ENCODE data around the gene CMPK2. TPM values are rescaled to one million over a fixed set of nuclear protein-coding genes. Genes with fewer than 3 reads are reported as not detected.

CMPK2 gene
- total and polyA plus RNA-seq, 3 experiments from 2014 or later, result 0.62 to 10.9 (median 1.1) TPM

DNA sequence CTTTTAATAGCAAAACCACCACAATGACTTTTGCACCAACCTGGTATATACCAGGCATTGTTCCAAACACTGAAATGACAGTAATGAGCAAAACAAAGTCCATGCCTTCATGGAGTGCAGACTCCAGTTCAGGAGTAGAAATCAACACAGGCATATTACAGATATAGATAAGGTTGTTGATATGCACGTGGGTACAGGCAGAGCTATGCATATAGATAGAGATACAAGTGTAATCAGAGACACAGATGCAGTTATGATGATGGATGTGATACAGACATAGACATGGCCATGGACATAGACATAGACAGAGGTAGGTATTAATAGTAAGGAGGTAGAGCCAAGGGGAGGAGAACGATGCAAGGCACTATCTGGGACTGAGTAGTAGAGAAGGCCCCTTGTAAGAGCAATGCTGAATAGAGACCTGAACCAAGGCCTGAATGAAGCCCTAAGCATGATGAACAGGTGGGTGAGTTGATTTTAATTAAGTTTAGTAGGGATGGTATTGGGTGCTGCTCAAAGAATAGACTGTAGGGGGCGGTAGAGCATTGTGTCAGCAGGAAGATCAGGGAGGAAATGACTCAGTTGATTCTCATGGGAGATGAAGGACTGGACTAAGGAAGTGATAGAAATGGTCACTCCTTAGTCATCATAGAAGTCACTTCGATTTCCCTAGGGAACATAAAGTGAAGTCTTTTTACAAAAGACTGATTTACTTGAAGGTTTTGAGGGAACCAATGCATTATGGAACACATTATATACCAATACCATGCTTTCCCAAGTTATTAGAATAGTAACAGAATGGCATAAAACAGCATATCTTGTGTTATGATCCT, 39.4 kb downstream of the CMPK2 start:
- no peak overlapping the region for H3K27ac ChIP-seq (ENCODE audit: low read depth, low read length)
- H3K36me3 ChIP-seq (ENCODE audit: insufficient read depth, low read length), result no peaks in the 10 kb centered on the region
- H3K4me1 Mint-ChIP-seq, result peaks cover 5 to 10% (median 6%) of the 10 kb centered on the region in 3 donors
- peaks cover 0 to 5% of the 10 kb centered on the region in 2 donors for H3K27me3 Mint-ChIP-seq
- H3K36me3 Mint-ChIP-seq, result peaks cover 0 to 15% (median 1%) of the 10 kb centered on the region in 3 donors
- peak; percentile 22 to 56 (median 28) for DNase-seq
- no peaks in the 10 kb centered on the region for H3K4me1 ChIP-seq (ENCODE audit: insufficient read depth, low read length)
- H3K4me3 ChIP-seq (ENCODE audit: low read length), result no peak overlapping the region
- H3K9me3 Mint-ChIP-seq, result peaks cover 7 to 15% (median 15%) of the 10 kb centered on the region in 5 donors
- ChIA-PET POLR2A (no interaction called here), CTCF (interaction anchor here (1.9 kb wide), 1 partner anchor 39 kb away, joined by 7 read pairs; the partner anchor contains the start of gene CMPK2)
- no peaks in the 10 kb centered on the region for H3K27me3 ChIP-seq (ENCODE audit: insufficient read depth, low read length, poor library complexity, severe bottlenecking)
- no peaks in the 10 kb centered on the region for H3K9me3 ChIP-seq (ENCODE audit: low read length)
- no peak overlapping the region for H3K4me3 Mint-ChIP-seq
- no peak overlapping the region for H3K27ac Mint-ChIP-seq

DNA sequence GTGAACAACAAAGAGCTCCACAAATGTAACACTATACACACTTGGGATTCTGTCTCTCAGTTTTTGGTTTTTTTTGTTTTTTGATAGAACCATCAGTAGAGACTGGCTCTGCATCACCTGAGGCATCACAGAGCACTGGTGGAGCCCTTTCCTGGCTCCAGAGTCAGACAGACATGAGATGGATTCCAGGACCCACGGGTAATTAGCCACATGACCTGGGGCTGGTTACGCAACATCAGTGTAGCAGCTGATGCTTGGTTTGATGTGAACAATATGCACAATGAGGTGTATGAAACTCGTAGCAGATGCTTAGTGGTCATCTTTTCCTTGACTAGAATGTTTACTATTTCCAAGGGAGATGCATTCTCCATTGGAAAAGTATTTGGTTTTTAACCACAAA, 40.7 kb downstream of the CMPK2 start:
- no peak overlapping the region for H3K4me3 Mint-ChIP-seq
- H3K36me3 ChIP-seq (ENCODE audit: insufficient read depth, low read length), result no peaks in the 10 kb centered on the region
- no peak overlapping the region for H3K27ac ChIP-seq (ENCODE audit: low read depth, low read length)
- H3K4me1 ChIP-seq (ENCODE audit: insufficient read depth, low read length), result no peaks in the 10 kb centered on the region
- H3K9me3 Mint-ChIP-seq, result peaks cover 0 to 2% (median 2%) of the 10 kb centered on the region in 5 donors
- H3K27ac Mint-ChIP-seq, result no peak overlapping the region
- H3K4me3 ChIP-seq (ENCODE audit: low read length), result no peak overlapping the region
- peaks cover 6 to 10% of the 10 kb centered on the region in 2 donors for H3K27me3 Mint-ChIP-seq
- no peak for DNase-seq
- CTCF ChIA-PET, result interaction anchor here (1.9 kb wide), 1 partner anchor 41 kb away, joined by 7 read pairs; the partner anchor contains the start of gene CMPK2
- H3K27me3 ChIP-seq (ENCODE audit: insufficient read depth, low read length, poor library complexity, severe bottlenecking), result no peaks in the 10 kb centered on the region
- H3K9me3 ChIP-seq (ENCODE audit: low read length), result no peaks in the 10 kb centered on the region
- POLR2A ChIA-PET, result no interaction called here
- H3K36me3 Mint-ChIP-seq, result peaks cover 0 to 2% (median 0%) of the 10 kb centered on the region in 3 donors
- peaks cover 5 to 10% (median 6%) of the 10 kb centered on the region in 3 donors for H3K4me1 Mint-ChIP-seq

DNA sequence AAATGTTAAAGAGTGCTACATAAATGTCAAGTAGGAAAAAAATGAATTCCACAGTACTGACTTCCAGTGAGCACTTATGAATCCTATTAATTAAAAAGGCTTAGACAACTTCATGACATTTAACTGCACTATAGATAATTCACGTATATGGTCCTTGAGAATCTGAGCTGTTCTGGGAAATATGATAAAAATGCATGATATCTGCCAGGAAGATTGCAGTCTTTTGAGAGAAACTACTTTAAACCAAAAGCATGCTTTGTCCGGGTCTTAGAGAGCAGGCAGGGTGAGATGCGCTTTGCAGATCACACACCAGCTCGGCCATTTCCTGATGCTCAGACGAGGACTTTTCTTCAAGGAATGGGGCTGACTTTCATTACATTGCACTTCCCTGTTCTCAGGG, 42.6 kb downstream of the CMPK2 start:
- no peak overlapping the region for H3K27ac Mint-ChIP-seq
- peaks cover 4 to 7% (median 5%) of the 10 kb centered on the region in 3 donors for H3K4me1 Mint-ChIP-seq
- Histone ChIP-seq H3K36me3 (ENCODE audit: insufficient read depth, low read length) (no peaks in the 10 kb centered on the region), H3K27ac (ENCODE audit: low read depth, low read length) (no peak overlapping the region), H3K4me3 (ENCODE audit: low read length) (no peak overlapping the region), H3K4me1 (ENCODE audit: insufficient read depth, low read length) (no peaks in the 10 kb centered on the region), H3K9me3 (ENCODE audit: low read length) (no peaks in the 10 kb centered on the region), H3K27me3 (ENCODE audit: insufficient read depth, low read length, poor library complexity, severe bottlenecking) (no peaks in the 10 kb centered on the region)
- H3K9me3 Mint-ChIP-seq, result no peaks in the 10 kb centered on the region
- H3K27me3 Mint-ChIP-seq, result peaks cover 6 to 16% of the 10 kb centered on the region in 2 donors
- CTCF ChIA-PET, result interaction anchor here (0.7 to 1.3 kb wide), 3 partner anchors 13 to 221 kb away, joined by 3 read pairs; no protein-coding TSS in a partner anchor
- no peak for DNase-seq
- H3K4me3 Mint-ChIP-seq, result no peak overlapping the region
- POLR2A ChIA-PET, result no interaction called here
- no peaks in the 10 kb centered on the region for H3K36me3 Mint-ChIP-seq

DNA sequence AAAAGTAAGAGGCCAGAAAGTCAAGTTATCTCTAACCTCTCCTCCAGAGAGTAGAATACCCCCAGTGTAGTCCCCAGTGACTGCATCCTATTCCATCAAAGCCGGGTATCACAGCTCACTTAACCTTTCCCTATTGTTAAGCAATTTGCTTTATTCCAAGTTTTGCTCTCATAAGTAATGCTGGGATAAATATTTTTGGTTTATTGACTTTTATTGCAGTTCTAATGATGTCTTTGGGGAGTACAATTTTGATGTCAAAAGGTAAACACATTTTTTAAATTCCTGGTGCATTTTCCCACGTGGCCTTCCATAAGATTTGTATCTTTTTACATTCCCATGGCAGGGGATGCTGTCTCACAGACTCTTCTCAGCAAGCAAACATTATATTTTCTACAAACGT, 43.3 kb downstream of the CMPK2 start:
- ChIA-PET CTCF (no interaction called here), POLR2A (no interaction called here)
- no peaks in the 10 kb centered on the region for H3K36me3 Mint-ChIP-seq
- DNase-seq, result no peak
- H3K27ac Mint-ChIP-seq, result no peak overlapping the region
- H3K9me3 Mint-ChIP-seq, result no peaks in the 10 kb centered on the region
- peaks cover 0 to 5% (median 4%) of the 10 kb centered on the region in 3 donors for H3K4me1 Mint-ChIP-seq
- H3K9me3 ChIP-seq (ENCODE audit: low read length), result no peaks in the 10 kb centered on the region
- peaks cover 6 to 20% of the 10 kb centered on the region in 2 donors for H3K27me3 Mint-ChIP-seq
- no peak overlapping the region for H3K4me3 Mint-ChIP-seq
- H3K4me1 ChIP-seq (ENCODE audit: insufficient read depth, low read length), result no peaks in the 10 kb centered on the region
- no peaks in the 10 kb centered on the region for H3K36me3 ChIP-seq (ENCODE audit: insufficient read depth, low read length)
- no peak overlapping the region for H3K4me3 ChIP-seq (ENCODE audit: low read length)
- no peak overlapping the region for H3K27ac ChIP-seq (ENCODE audit: low read depth, low read length)
- H3K27me3 ChIP-seq (ENCODE audit: insufficient read depth, low read length, poor library complexity, severe bottlenecking), result no peaks in the 10 kb centered on the region

DNA sequence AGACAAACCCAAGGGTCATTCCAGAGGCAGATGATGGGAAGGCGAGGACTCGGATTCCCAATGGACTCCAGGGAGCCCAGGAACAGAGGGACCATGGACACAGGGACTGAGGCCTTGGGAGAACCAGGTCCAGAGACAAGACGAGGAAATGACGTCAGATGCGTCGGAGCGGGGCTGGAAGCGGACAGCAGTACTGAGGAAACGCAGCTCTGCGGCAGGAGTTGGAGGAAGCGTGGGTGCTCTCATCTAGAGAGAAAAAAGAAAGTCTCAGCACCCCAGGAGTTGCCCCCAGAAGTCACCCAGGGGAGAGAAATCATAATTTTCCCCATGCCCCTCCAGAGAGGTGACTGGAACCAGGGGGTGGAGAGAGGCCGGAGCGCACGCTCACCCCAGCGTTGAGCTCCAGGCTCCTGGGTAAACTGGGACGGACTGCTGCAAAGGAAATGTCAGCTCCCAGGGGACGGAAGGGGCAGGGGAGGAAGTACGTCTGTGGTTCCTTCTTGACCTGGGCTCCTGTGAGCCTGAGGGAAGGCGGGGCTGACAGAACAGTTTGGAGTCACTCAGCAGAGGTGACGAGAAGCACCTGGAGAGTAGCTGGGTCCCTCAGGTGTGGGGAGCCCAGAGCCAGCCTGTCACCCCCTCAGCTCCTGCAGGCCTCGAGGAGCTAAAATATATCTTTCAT, 44.7 kb downstream of the CMPK2 start:
- no peaks in the 10 kb centered on the region for H3K9me3 Mint-ChIP-seq
- POLR2A ChIA-PET, result no interaction called here
- H3K36me3 Mint-ChIP-seq, result no peaks in the 10 kb centered on the region
- H3K4me3 ChIP-seq (ENCODE audit: low read length), result no peak overlapping the region
- H3K4me1 Mint-ChIP-seq, result no peaks in the 10 kb centered on the region
- no peak overlapping the region for H3K27ac ChIP-seq (ENCODE audit: low read depth, low read length)
- no peaks in the 10 kb centered on the region for H3K27me3 ChIP-seq (ENCODE audit: insufficient read depth, low read length, poor library complexity, severe bottlenecking)
- DNase-seq, result no peak
- peaks cover 6 to 23% of the 10 kb centered on the region in 2 donors for H3K27me3 Mint-ChIP-seq
- no peak overlapping the region for H3K4me3 Mint-ChIP-seq
- H3K4me1 ChIP-seq (ENCODE audit: insufficient read depth, low read length), result no peaks in the 10 kb centered on the region
- CTCF ChIA-PET, result interaction anchor here (1.2 kb wide), 1 partner anchor 45 kb away, joined by 4 read pairs; no protein-coding TSS in a partner anchor
- H3K9me3 ChIP-seq (ENCODE audit: low read length), result no peaks in the 10 kb centered on the region
- H3K36me3 ChIP-seq (ENCODE audit: insufficient read depth, low read length), result no peaks in the 10 kb centered on the region
- H3K27ac Mint-ChIP-seq, result no peak overlapping the region

DNA sequence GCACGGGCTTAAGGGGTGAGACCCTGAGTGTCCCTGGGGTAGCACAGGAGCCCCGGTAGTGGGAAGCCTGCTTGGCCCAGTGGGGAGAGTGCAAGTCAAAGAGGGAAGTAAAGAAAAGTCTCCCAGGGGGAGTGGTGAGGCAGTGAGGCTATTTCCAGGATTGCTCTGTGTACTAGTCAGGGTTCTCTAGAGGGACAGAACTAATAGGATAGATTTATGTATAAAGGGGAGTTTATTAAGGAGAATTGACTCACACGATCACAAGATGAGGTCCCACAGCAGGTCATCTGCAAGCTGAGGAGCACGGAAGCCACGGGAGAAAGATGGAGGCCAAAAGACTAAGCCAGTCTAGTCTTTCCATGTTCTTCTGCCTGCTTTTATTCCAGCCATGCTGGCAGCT, 45.5 kb downstream of the CMPK2 start:
- H3K36me3 ChIP-seq (ENCODE audit: insufficient read depth, low read length), result no peaks in the 10 kb centered on the region
- H3K4me3 Mint-ChIP-seq, result no peak overlapping the region
- H3K4me1 Mint-ChIP-seq, result no peaks in the 10 kb centered on the region

DNA sequence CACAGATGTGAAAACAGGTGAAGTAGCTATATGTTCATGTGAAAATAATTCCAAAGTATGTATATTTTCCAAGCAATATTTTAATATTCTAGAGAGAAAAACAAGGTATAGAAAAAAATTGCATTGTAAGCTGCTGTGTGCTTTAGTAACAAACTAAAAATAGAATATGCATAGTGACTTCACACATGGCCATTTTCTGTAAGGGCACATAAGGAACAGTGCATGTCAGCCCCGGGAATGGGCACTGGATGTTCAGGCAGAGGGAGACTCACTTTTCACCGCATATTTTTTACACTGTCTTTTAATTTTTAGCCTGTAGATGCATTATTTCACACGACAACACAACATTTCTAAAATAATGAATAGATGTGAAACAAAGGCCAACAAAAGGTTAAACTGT, 46.0 kb downstream of the CMPK2 start:
- no peaks in the 10 kb centered on the region for H3K4me1 Mint-ChIP-seq
- DNase-seq, result no peak
- no peaks in the 10 kb centered on the region for H3K36me3 ChIP-seq (ENCODE audit: insufficient read depth, low read length)
- ChIA-PET CTCF (no interaction called here), POLR2A (no interaction called here)
- H3K9me3 Mint-ChIP-seq, result no peaks in the 10 kb centered on the region
- no peak overlapping the region for H3K27ac ChIP-seq (ENCODE audit: low read depth, low read length)
- H3K27me3 ChIP-seq (ENCODE audit: insufficient read depth, low read length, poor library complexity, severe bottlenecking), result no peaks in the 10 kb centered on the region
- H3K4me3 ChIP-seq (ENCODE audit: low read length), result no peak overlapping the region
- H3K9me3 ChIP-seq (ENCODE audit: low read length), result no peaks in the 10 kb centered on the region
- peaks cover 0 to 3% (median 0%) of the 10 kb centered on the region in 3 donors for H3K36me3 Mint-ChIP-seq
- H3K4me3 Mint-ChIP-seq, result no peak overlapping the region
- H3K4me1 ChIP-seq (ENCODE audit: insufficient read depth, low read length), result no peaks in the 10 kb centered on the region
- no peak overlapping the region for H3K27ac Mint-ChIP-seq
- peaks cover 6 to 31% of the 10 kb centered on the region in 2 donors for H3K27me3 Mint-ChIP-seq

More for the DNA sequence above, 45.5 kb downstream of the CMPK2 start:
- H3K27ac Mint-ChIP-seq, result no peak overlapping the region
- no peak for DNase-seq
- H3K9me3 Mint-ChIP-seq, result no peaks in the 10 kb centered on the region
- no peaks in the 10 kb centered on the region for H3K9me3 ChIP-seq (ENCODE audit: low read length)
- no peak overlapping the region for H3K27ac ChIP-seq (ENCODE audit: low read depth, low read length)
- H3K36me3 Mint-ChIP-seq, result no peaks in the 10 kb centered on the region
- no peak overlapping the region for H3K4me3 ChIP-seq (ENCODE audit: low read length)
- CTCF ChIA-PET, result interaction anchor here (1.2 kb wide), 1 partner anchor 46 kb away, joined by 4 read pairs; no protein-coding TSS in a partner anchor
- H3K27me3 ChIP-seq (ENCODE audit: insufficient read depth, low read length, poor library complexity, severe bottlenecking), result no peaks in the 10 kb centered on the region
- POLR2A ChIA-PET, result no interaction called here
- no peaks in the 10 kb centered on the region for H3K4me1 ChIP-seq (ENCODE audit: insufficient read depth, low read length)
- peaks cover 6 to 31% of the 10 kb centered on the region in 2 donors for H3K27me3 Mint-ChIP-seq

DNA sequence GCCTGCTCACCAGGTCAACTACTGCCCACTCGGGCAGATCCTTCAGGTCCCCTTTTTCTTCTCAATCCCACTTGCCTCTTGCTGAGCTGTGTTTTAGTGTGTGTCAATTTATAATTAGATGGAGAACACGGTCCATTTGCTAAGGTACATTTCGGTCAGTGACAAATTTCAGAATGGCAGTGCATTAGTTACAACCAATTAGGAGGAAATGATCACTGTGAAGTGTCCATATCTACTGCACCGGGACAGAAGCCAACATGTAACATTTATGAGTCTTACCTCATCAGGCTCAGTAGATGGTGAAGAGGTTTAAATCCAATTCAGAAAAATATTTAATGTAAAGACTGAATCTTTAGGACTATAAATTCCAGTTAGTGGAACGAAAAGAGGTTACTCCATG, 47.7 kb downstream of the CMPK2 start:
- Histone ChIP-seq H3K27ac (ENCODE audit: low read depth, low read length) (no peak overlapping the region), H3K36me3 (ENCODE audit: insufficient read depth, low read length) (no peaks in the 10 kb centered on the region), H3K9me3 (ENCODE audit: low read length) (no peaks in the 10 kb centered on the region), H3K4me1 (ENCODE audit: insufficient read depth, low read length) (no peaks in the 10 kb centered on the region), H3K27me3 (ENCODE audit: insufficient read depth, low read length, poor library complexity, severe bottlenecking) (no peaks in the 10 kb centered on the region), H3K4me3 (ENCODE audit: low read length) (no peak overlapping the region)
- DNase-seq, result no peak
- H3K9me3 Mint-ChIP-seq, result no peaks in the 10 kb centered on the region
- H3K36me3 Mint-ChIP-seq, result peaks cover 0 to 6% (median 0%) of the 10 kb centered on the region in 3 donors
- POLR2A ChIA-PET, result no interaction called here
- H3K4me1 Mint-ChIP-seq, result no peaks in the 10 kb centered on the region
- no peak overlapping the region for H3K4me3 Mint-ChIP-seq
- H3K27me3 Mint-ChIP-seq, result peaks cover 6 to 36% of the 10 kb centered on the region in 2 donors
- no peak overlapping the region for H3K27ac Mint-ChIP-seq
- CTCF ChIA-PET, result no interaction called here
